HG03060 (cell line): ENCODE measurements around the gene ARVCF.

ENCODE experiments used
- ATAC-seq: cut with Tn5 transposase; IDR thresholded peaks from one replicate; pipeline ENCODE4 v1.9.1; 2021; ENCODE audit warnings: low read depth, moderate number of reproducible peaks; ENCODE audit not compliant: unreplicated experiment

The ARVCF gene

DNA sequence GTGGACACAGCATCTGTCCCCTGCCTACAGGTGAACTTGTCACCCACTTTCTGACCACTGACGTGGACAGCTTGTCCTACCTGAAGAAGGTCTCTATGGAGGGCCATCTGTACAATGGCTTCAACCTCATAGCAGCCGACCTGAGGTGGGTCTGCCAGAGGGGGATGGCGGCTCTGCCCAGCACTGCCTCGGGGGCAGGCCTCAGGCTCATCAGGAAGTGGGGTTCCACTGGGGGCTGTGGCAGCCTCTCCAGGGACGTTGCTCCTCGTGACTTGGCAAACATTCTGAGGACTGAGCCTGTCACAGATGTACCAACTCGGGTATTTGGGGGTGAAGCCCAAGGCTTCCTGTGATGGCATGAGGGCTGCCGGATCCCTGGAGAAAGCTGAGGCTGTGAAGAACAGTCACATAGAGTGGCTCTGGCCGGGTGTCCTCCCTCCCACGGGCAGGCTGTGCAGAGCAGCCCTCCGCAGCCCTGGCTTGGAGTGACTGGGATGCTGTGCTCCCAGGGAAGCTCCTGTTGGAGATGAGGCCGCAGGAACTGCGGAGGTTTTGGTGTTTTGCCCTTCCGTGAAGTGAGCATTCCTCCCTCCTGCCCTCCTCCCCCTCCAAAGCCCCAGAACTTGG is 36.9 kb upstream of the ARVCF start:
- ATAC-seq = no peak

DNA sequence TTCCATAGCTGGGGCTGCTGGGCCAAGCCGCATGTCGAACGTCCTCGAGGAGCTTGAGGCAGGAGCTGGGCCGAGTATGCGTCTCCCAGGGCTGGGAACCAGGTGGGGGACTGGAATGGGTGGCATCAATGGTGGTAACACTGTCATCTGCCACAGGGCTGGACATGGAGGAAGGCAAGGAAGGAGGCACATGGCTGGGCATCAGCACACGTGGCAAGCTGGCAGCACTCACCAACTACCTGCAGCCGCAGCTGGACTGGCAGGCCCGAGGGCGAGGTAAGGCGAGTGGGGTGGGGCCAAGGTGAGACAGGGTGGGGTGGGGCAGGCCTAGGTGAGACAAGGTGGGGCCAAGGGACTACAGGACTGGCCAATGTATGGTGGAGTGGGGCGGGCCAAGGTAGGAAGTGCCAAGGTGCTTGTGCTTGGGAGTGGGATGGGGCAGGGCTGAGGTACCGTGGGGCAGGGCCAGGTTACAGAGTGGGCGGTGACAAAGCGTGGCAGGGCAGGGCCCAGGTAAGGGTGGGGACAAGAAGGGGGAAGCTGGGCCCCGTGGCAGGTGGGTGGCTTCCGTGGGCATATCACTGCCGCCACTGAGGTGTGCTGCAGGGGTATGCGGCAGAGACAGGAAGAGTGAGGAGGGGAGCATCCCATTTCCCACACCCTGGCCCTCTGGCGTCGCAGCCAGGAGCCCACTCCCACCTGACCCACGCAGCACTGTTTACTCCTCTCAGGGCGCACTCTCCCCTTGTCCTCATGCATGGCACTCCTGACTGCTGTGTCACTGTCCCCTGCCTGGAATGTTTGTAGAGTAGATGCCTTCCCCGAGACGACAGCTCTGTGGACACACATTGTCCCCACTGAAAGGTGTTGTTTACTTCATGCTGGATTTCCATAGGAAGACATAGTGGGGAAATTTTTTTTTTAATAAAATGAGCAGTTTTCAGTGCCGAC is 36.0 kb upstream of the ARVCF start:
- ATAC-seq = no peak

GRCh38 chr22:20051927-20052308 is 35.3 kb upstream of the ARVCF start:
- ATAC-seq = no peak

DNA sequence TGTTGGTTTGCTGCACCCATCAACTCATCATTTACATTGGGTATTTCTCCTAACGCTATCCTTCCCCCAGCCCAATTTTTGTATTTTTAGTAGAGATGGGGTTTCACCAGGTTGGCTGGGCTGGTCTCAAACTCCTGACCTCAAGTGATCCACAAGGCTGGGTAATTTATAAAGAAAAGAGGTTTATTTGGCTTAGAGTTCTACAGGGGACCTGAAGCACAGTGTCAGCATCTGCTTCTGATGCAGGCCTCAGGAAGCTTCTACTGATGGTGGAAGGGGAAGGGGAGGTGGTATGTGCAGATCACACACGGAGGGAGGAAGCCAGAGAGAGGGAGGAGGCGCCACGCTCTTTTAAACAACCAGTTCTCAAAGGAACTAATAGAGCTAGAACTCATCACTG is 30.1 kb upstream of the ARVCF start:
- ATAC-seq = no peak

GRCh38 chr22:20044495-20045151 is 28.0 kb upstream of the ARVCF start:
- no peak for ATAC-seq

DNA sequence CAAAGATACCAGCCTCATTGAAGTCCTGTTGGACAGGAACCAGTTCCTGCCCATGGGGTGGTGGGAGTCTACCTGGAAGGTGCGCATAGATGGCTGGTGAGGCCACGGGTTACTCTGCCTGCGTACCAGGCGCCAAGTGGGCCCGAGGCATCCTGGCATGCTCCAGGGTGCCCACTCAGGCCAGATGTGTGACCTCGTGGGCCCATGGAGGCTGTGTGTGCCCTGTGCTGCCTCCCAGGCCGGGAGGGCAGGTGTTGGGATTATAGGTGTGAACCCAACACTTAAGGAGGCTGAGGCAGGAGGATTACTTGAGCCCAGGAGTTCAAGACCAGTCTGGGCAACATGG is 27.3 kb upstream of the ARVCF start:
- ATAC-seq = no peak

DNA sequence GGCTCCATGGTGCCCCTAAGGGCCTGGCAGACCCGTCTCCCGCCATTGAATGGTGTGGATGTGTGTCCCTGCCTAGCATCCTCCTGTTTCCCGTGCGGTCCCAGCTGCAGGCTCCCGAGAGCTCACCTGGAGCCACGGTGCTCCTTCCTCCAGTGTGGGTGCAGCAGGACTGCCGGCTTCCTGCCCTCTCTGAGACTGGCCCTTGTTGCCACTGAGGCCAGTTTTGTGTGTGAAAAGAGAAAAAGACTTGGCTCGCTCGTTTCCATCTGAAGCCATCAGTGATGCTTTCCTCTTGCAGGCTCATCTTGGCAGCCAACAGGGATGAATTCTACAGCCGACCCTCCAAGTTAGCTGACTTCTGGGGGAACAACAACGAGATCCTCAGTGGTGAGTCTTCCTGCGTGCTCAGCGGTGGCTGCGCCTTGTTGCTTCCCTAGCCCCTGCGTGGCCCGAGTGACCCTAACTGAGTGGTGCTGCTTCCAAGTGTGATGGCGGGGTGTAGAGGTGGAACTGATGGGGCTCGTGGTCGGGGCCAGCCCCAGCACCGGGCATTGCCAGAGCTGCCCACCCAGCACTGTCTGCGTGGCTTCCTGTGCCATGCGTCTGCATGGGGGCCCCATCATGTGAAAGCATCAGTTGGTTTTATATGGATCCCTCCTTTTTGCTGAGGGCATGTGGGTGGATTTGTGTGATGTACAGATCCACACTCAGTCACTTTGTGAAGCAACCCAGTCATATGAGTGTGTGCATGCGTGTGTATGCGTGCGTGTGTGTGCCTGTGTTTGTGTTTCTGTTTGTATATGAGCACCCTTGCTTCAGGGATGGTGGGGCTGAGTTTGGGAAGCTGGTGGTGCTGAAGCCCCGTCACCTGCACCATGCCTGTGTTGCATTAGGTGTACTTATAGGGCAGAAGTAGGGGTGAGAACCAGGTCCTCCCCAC is 26.7 kb upstream of the ARVCF start:
- ATAC-seq = no peak

DNA sequence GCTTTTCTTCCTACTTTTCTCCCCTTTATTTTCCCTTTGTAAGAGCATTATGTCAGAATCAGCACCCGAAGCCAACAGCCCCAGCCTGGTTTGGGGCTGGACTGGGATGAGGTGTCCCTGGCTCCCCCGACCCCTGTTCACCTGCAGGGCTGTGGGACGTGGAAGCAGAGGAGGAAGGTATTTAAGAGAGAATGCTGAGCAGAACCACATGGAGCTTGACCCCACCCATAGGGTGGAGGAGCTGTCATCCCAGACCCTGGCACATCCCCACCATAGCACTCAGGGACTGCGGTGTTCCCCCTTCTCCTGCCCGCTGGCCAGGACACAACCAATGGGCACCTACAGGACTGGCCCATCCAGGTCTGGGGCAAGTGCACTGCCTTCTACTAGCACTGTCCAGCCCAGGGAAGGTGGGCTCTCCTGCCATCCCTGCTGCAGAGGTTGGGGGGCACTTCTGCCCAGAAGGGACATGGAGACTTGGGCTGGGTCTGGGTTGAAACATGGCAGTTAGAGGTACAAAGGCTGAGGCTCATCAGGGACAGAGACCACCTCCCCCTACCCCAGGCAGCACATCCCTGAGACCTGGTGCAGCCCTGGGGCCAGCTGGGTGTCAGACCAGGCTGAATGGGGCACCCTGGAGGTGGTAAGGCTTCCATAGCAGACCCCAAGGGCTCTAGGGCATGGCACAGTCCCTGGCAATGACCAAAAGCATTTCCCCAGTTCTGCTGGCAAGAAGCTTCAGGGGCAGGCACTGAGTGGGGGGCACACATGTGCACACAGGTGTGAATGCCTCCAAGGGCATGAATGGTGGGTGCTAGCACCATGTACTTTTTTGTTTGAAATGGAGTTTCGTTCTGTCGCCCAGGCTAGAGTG is 23.9 kb upstream of the ARVCF start:
- ATAC-seq = no peak

DNA sequence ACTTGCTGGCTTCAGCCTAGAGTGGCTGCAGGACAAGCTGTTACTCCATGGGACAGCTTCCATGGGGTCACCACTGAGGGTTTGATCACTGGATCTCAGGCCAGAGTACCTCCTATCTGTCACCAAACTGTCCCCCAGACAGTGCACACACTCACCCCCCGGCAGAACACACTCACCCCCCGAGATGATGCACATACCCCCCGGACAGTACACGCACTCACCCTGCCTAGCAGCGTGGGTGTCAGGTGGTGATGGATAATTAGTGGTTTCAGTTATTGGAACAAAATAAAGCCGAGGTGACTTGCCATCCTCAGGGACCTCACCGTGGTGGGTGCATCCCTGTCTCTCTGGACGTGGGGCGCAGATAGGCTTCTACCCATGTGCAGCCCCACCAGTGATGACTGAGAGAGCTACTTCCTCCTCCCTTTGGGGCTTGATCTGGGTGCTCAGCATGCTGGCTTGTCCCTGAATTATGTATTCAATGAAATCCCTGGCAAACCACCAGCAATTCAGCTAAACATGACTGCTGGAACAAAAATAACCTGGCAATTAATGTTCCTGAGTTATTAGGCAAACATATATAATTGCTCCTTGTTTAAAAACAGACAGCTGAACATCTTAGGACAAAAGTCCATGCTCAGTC is 23.2 kb upstream of the ARVCF start:
- ATAC-seq = no peak

- ATAC-seq = no peak
These were observed 22.0 kb upstream of the ARVCF start for GRCh38 chr22:20038574-20038973.

DNA sequence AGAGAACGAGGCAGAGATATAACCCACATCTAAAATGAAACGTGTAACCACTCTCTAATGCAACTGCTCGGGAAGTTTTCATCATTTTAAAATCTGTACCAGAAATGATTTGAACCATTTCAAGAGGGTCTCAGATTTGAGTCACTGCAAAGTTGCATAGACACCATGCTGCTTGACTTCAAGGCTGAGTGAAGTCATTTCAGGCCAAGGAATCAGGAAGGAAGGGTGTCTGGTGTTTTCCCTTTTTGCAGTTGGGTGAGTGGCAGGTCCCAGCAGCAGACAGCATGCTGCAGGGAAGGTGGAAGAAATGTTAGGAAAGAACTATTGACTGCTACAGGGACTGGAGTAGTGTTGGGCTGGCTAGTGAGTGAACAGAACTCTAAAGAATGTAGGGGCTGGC is 20.8 kb upstream of the ARVCF start:
- no peak for ATAC-seq

- ATAC-seq = no peak
These were observed 20.1 kb upstream of the ARVCF start for GRCh38 chr22:20036535-20037392.

DNA sequence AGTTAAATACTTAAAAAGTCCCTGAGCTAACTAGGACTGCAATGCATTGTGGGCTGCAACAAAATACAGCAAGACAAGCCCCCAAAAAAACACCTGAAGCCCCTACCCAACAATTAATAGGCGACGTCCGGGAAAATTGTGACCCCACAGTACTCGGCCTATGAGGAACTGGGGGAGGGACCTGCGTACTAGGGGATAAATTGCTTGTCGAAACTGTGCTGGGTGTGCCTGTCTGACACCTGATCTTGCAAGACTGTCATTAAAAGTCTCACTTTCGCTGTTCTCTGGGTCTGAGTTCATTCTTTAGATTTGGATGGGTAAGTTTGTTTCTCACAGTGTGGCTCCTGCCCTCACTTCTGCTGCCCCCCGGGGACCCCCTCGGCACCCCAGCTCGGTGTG is 19.5 kb upstream of the ARVCF start:
- no peak for ATAC-seq

GRCh38 chr22:20035375-20036083 is 18.9 kb upstream of the ARVCF start:
- no peak for ATAC-seq

- ATAC-seq = no peak
These were observed 17.5 kb upstream of the ARVCF start for GRCh38 chr22:20034143-20034542.

DNA sequence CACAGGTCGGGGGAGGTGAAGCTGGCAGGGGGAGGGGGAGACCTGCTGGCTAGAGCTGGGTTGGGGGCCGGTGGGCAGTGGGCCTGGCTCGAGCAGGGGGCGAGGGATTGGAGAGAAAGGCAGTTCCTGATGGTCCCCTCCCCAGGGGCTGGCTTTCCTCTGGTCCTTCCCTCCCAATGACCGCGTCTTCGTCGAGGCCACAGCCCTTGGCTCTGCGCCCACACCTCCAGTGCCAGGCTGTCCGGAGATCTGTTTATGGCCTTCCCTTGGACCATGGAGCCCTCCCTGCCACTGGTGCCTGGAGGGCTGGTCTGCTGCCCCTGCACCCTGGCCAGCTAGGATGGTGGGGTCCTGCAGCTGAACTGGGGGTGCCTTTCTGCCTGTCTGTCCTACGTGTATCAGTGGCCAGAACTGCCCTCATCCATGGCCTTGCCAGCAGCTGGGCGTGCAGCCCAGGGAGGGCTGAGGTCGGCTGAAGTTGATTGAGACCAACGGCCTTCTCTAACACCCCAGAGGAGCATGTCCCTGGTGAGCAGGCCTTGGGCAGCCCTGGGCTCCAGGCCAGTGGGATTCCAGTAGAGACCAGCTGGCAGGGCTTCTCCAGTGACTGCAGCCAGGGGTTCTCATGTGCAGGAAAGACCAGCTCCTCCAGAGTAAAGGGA is 16.6 kb upstream of the ARVCF start:
- ATAC-seq = no peak

DNA sequence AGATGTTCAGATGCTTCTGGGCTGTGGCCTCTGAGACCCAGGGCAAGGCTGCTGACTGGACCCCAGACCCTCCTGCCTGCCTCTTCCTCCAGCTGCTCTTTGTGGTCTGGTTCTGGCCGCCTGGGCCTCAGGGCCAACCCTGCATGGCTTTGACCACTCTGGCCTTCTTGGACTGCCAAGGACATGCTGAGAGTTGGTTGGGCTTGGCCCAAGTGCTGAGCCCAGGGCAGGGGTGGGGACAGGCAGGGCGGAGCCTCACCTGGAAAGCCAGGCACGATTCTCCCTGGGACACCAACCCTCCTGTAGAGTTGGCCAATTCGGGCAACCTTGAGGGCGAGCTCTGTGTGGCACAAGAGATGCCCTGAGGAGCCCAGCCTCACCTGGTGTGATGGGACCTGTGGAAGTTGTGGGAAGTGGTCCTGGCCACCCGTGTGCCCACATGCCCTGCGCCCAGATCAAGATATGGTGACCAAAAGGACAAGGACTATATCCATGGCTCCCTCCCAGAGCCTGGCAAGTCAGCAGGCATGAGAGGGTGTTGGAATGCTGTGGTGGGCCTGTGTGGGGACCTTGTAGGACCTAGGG is 15.9 kb upstream of the ARVCF start:
- no peak for ATAC-seq
